AG04450 (cell line): ENCODE data around the gene SERPINA4. TPM values are rescaled to one million over a fixed set of nuclear protein-coding genes. Genes with fewer than 3 reads are reported as not detected.

Experiments used
- CTCF ChIA-PET: fragments of 300-600, 350-600 bp; formaldehyde crosslinking; extraction: SDS; loops from one replicate; lab custom pipeline; 2022; ENCODE audit warnings: antibody characterized with exemption, inconsistent platforms; lab: Charles Lee
- POLR2A ChIA-PET: fragments of 350-600 bp; formaldehyde crosslinking; extraction: SDS; loops from one replicate; lab custom pipeline; 2021; ENCODE audit warnings: antibody characterized with exemption, inconsistent platforms; lab: Yijun Ruan, JAX
- DNase-seq: peaks from one replicate; pipeline ENCODE4 v3.0.0-alpha.2; 2011; ENCODE audit warnings: low read depth, low spot score
- H3K27ac ChIP-seq: one replicate; pipeline ENCODE4 v1.5.1; 2012; ENCODE audit warnings: low read depth, low read length, control low read depth
- H3K27me3 ChIP-seq: one replicate; pipeline ENCODE4 v1.6.0; 2012; ENCODE audit warnings: low read length; ENCODE audit not compliant: control insufficient read depth, insufficient read depth
- H3K4me3 ChIP-seq: 2 replicates; pipeline ENCODE4 v1.5.1; 2011; ENCODE audit warnings: mild to moderate bottlenecking, low read depth, low read length, control low read depth
- H3K9me3 ChIP-seq: 2 replicates; pipeline ENCODE4 v1.5.1; 2012; ENCODE audit warnings: low read length; ENCODE audit not compliant: control insufficient read depth, insufficient read depth
- polyA plus RNA-seq: library from polyadenylated mRNA; depleted of rRNA; stranded (reverse); fragments of >200 nt; gene quantifications from 2 replicates; pipeline ENCODE4 v1.2.3, GENCODE V29; 2011
- TF ChIP-seq, protein P1 (sequence below): IDR thresholded peaks from 2 replicates; pipeline ENCODE4 v1.5.1; 2011; ENCODE audit warnings: low read depth, low read length, control low read depth, inconsistent platforms

Gene SERPINA4
- polyA plus RNA-seq, 1 experiment: not detected

DNA sequence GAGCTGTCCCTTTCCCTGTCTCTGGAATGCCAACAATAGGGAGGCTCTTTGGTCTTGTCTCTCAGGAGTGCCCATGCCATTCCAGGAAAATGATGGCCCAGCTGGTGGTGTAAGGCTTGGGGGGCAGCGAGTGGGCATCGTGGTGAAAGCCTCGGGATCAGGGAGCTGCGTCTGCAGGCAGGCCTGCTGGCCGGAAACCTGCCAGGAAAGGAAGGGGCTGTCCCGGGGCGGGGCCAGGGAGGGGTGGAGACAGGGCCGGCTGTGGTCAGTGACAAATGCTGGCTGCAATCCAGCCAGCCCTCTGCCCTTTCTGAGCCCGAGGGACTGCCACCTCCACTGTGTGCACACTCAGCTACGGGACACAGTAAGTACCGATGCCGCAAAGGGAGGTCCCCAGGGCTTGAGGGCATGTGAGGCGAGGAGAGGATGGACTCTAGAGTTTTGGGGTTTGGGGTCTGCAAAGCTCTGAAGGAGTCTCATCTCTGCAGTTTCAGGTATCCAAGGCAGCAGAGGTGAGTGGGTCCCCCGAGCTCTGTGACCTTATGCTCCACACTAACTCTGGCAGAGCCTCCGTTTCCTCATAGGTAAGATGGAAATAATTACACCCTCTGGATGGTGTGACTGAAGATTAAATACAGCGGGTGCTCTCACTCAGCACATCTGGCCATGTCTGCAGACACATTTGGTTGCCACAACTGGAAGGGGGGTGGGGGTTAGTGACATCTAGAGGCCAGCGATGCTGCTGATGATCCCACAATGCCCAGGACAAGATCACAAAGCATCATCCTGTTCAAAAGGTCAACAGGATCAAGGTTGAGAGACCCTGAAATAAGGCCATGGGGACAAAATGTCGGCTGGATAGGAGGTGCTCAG lies 20.1 kb downstream of the SERPINA4 start, which contains the start of gene SERPINA5:
TSS of gene SERPINA5 (plus strand) at position 300 of the 873 bp plus-strand sequence. CDS start 5,937 bp downstream, outside the sequence.
- Histone ChIP-seq H3K9me3 (no peaks in the 10 kb centered on the region), H3K4me3 (no peak within 1 kb of the TSS), H3K27me3 (peaks cover 10% of the 10 kb centered on the region), H3K27ac (no peak within 1 kb of the TSS)
- TF ChIP-seq, protein P1, sequence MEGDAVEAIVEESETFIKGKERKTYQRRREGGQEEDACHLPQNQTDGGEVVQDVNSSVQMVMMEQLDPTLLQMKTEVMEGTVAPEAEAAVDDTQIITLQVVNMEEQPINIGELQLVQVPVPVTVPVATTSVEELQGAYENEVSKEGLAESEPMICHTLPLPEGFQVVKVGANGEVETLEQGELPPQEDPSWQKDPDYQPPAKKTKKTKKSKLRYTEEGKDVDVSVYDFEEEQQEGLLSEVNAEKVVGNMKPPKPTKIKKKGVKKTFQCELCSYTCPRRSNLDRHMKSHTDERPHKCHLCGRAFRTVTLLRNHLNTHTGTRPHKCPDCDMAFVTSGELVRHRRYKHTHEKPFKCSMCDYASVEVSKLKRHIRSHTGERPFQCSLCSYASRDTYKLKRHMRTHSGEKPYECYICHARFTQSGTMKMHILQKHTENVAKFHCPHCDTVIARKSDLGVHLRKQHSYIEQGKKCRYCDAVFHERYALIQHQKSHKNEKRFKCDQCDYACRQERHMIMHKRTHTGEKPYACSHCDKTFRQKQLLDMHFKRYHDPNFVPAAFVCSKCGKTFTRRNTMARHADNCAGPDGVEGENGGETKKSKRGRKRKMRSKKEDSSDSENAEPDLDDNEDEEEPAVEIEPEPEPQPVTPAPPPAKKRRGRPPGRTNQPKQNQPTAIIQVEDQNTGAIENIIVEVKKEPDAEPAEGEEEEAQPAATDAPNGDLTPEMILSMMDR: no peak
- DNase-seq: no peak
- POLR2A ChIA-PET: no interaction called here
- CTCF ChIA-PET: interaction anchor here (0.7 to 1.2 kb wide), 2 partner anchors 38 to 95 kb away, joined by 3 read pairs; no protein-coding TSS in a partner anchor

DNA sequence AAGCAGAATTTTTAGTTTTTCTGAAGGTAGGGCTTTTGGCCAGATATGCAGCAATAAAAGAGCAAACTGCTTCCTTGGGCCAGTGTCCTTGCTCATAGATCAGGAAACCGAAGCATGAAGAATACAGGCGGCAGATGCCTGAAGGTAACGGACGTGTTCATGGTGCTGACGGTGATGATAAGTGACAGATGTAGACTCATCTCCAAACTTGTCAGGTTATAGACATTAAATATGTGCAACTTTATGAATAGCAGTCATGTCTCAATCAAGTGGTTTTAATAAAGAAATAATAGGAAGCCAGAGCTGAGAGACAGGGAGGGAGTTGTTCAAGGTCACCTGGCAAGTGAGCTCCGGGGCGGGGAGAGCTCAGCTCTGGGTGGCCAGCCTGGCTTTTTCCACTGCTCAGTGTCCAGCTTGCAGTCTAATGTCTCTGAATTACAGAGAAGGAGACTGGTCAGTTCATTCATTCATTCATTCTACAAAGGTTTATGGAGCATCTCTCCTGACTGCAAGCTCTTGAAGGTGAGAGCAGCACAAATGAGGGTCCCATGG lies 21.0 kb downstream of the SERPINA4 start:
- DNase-seq: no peak
- H3K27ac ChIP-seq: no peak overlapping the region
- peaks cover 10% of the 10 kb centered on the region for H3K27me3 ChIP-seq
- ChIA-PET CTCF (no interaction called here), POLR2A (no interaction called here)
- no peak overlapping the region for H3K4me3 ChIP-seq
- no peaks in the 10 kb centered on the region for H3K9me3 ChIP-seq
- TF ChIP-seq, protein P1: no peak

DNA sequence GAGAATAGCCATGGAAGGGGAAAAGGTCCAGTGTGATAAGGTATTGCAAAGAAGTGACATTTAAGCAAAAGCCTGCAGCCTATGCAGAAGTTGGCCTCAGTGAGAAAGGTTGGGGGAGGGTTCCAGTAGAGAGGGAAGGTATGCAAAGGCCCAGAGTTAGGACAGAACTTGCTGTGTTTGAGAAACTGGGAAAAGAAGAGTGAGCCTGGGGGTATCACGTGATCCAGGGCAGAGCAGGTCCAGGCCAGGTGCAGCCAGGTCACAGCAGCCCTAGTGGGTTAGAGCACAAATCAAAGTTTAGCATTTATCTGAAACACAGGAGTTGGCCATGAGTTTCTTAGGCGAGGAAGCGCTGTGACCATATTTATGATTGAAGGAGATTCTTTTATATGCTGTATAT lies 21.6 kb downstream of the SERPINA4 start:
- no peak for DNase-seq
- POLR2A ChIA-PET: no interaction called here
- CTCF ChIA-PET: interaction anchor here (0.8 kb wide), 1 partner anchor 34 kb away, joined by 3 read pairs; no protein-coding TSS in a partner anchor
- Histone ChIP-seq H3K27me3 (peaks cover 13% of the 10 kb centered on the region), H3K4me3 (no peak overlapping the region), H3K27ac (no peak overlapping the region), H3K9me3 (no peaks in the 10 kb centered on the region)
- TF ChIP-seq, protein P1: no peak

DNA sequence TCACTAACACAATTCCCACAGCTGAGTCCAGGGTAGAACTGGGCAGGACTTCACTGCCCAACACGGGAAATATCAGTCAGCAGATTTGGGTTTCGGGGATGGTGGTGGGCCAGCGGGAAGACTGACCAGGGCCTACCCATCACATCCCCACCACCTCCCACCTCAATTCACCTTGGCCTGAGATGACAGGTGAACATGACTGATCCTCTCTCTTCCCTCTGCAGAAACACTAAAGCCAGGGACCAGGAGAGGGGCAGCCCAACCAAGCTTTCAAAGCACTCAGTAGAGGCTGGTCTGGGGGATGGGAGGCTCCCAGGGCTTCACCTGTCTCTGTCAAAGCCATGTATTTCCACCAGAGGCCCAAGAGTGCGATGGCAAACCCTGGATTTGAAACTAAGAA lies 22.3 kb downstream of the SERPINA4 start:
- DNase-seq: no peak
- ChIA-PET POLR2A (no interaction called here), CTCF (interaction anchor here (0.8 to 1.2 kb wide), 2 partner anchors 16 to 35 kb away, joined by 3 read pairs; no protein-coding TSS in a partner anchor)
- Histone ChIP-seq H3K9me3 (no peaks in the 10 kb centered on the region), H3K4me3 (no peak overlapping the region), H3K27ac (no peak overlapping the region), H3K27me3 (peaks cover 12% of the 10 kb centered on the region)
- TF ChIP-seq, protein P1: no peak
